ENCODE measurements around the gene SORBS1.
A peak's percentile ranks its signal among the peaks of the same experiment; 100 is the strongest.

The SORBS1 gene

DNA sequence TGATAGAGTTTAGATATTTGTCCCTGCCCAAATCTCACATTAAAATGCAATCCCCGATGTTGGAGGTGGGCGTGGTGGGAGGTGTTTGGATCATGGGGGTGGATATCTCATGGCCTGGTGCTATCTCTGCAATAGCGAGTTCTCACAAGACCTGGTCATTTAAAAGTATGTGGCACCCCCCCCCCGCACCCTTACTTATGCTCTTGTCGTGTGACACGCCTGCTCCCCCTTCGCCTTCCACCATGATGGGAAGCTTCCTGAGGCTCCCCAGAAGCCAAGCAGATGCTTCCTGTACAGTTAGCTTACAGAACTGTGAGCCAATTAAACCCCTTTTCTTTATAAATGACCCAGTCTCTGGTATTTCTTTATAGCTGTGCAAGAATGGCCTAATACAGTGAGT, 118.8 kb downstream of the SORBS1 start:
- TF ChIP-seq, protein P1, sequence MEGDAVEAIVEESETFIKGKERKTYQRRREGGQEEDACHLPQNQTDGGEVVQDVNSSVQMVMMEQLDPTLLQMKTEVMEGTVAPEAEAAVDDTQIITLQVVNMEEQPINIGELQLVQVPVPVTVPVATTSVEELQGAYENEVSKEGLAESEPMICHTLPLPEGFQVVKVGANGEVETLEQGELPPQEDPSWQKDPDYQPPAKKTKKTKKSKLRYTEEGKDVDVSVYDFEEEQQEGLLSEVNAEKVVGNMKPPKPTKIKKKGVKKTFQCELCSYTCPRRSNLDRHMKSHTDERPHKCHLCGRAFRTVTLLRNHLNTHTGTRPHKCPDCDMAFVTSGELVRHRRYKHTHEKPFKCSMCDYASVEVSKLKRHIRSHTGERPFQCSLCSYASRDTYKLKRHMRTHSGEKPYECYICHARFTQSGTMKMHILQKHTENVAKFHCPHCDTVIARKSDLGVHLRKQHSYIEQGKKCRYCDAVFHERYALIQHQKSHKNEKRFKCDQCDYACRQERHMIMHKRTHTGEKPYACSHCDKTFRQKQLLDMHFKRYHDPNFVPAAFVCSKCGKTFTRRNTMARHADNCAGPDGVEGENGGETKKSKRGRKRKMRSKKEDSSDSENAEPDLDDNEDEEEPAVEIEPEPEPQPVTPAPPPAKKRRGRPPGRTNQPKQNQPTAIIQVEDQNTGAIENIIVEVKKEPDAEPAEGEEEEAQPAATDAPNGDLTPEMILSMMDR (IDR thresholded peaks at IDR 0.05) = no peak
- H3K4me3 ChIP-seq = no peak overlapping the region
- peak overlapping the region; percentile 47 to 77 for H3K27ac ChIP-seq
- DNase-seq (ENCODE audit: low spot score) = peak; percentile 54

DNA sequence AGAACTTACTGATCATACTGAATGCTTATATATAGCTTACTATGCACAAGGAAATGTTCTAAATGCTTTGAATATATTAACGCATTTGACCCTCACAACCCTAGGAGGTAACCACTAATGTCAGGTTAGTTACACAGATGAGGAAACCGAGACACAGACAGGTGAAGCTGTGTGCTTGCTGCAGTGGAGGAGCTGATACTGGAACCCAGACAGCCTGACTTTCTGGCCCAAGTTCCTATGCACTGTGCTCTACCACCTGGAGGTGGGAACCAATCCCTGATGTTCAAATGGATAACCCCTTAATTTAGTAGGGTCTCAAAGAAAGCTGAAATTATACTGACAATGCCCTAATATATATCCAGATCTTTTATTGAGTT, 119.6 kb downstream of the SORBS1 start:
- DNase-seq (ENCODE audit: low spot score) = no peak
- H3K4me3 ChIP-seq = no peak overlapping the region
- peak overlapping the region; percentile 54 to 77 for H3K27ac ChIP-seq
- TF ChIP-seq, protein P1 (IDR thresholded peaks at IDR 0.05) = no peak

DNA sequence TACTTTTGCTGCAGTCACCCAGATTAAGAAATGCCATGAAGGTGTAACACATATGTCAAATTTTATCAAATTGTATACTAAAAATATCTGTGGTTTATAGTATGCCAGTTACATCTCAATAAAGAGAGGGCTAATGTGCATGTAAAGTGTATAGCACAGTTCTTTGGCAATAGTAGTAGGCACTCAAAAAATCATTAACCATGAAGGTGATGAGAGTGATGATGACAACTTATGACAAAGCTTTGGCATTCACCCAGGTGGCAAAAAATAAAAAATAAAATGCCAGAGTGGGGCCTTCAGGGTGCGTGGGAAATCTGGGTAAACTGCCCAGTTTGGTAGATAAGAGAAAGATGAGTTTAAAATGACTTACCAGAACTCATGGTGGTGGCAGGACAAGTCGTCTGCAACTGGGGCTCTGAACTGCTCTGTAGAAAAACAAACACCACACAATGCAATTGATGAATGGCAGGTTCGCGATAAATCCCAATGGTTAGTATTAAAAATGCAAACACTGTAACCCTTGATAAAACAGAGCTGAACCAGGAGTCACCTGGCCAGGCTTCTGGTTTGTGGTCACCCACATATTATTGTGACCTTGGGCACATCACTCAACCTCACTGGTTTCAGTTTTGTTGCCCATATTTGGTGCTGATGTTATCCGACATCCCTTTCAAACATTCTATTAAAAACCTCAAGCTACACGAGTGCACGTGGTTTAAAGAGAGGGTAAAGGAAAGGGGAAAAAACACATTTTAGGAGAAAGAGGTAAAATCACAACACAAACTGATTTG, 120.2 kb downstream of the SORBS1 start:
- H3K27ac ChIP-seq = peak overlapping the region; percentile 54 to 77
- no peak overlapping the region for H3K4me3 ChIP-seq
- TF ChIP-seq, protein P1 (IDR thresholded peaks at IDR 0.05) = no peak
- DNase-seq (ENCODE audit: low spot score) = no peak

DNA sequence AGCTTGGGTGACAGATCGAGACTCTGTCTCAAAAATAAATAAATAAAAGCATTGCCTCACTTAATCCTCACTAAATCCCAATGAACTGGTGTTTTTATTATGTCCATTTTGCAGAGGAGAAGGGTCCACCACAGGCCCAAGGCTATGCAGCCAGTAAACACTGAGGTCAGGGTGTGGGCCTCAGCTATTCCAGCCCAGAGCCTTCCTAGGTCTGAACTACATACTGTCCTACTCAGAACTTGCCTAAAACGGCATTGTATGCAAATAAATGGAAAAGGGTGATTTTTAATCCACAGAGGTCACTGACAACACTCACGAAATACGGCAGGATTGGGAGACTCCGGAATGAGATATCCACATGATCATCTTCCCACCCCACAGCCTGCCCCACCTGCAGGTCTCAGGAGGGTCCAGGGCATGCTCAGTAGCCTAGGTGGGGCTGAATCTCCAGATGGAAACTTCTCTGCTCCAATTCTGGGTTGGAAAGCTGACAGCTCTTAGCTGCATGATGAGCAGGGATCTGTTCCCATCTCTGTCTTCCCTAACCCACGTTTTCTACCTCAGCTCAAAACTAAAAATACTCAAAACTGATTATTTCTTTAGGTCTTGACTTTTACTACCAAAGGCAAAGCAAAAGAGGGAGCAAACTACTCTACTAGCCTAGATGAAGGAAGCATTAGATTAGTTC, 121.0 kb downstream of the SORBS1 start:
- Histone ChIP-seq H3K4me3 (no peak overlapping the region), H3K27ac (peak overlapping the region; percentile 54 to 77)
- TF ChIP-seq, protein P1 (IDR thresholded peaks at IDR 0.05) = no peak
- no peak for DNase-seq (ENCODE audit: low spot score)

DNA sequence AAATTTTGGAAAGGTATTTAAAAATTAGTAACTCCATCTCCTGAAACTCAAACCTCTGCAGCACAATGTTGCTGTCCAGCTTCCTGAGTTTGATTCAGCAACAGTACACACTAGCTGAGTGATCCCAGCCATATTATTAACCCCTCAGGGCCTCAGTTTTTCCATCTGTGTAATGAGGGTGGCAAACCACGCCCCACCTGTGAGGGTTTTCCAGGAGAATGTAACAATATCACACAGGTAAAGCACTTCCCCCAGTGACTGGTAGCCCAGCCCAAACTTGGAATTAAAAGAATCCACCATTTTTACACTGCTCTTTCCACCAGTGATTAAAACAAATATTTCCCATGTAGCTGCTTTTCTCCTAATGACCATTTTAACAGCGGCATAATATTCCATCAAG, 122.4 kb downstream of the SORBS1 start:
- peak overlapping the region; percentile 44 to 77 for H3K27ac ChIP-seq
- TF ChIP-seq, protein P1 (IDR thresholded peaks at IDR 0.05) = no peak
- DNase-seq (ENCODE audit: low spot score) = no peak
- H3K4me3 ChIP-seq = no peak overlapping the region

DNA sequence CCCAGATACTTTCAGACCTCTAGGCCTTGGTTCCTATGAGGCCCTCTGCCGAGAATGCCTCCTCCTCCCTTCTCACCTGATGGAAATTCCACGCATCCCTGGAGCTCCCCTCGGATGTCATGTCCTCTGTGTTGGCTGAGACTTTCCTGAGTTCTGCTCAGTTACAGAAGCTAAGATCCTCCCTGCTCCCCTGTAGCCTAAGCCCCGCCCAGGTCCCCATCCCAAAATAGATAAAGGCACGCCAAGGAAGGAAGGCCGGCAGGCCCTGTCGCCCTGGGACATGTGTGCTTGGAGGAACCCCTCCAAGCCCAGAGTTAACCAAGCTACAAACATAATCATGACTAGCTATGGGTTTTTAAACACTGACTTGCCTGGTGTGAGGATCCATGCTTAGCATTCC, 123.5 kb downstream of the SORBS1 start:
- H3K27ac ChIP-seq = peak overlapping the region; percentile 44 to 77
- TF ChIP-seq, protein P1 (IDR thresholded peaks at IDR 0.05) = no peak
- H3K4me3 ChIP-seq = no peak overlapping the region
- DNase-seq (ENCODE audit: low spot score) = no peak

Measured in coronary artery (tissue), 2 donors.